ENCODE measurements around the gene GPAM.
"Not testable (repeated sequence)": the region's sequence is repeated elsewhere in the genome, so short reads cannot be mapped to it uniquely, and the experiment has no call there.

Gene GPAM

DNA sequence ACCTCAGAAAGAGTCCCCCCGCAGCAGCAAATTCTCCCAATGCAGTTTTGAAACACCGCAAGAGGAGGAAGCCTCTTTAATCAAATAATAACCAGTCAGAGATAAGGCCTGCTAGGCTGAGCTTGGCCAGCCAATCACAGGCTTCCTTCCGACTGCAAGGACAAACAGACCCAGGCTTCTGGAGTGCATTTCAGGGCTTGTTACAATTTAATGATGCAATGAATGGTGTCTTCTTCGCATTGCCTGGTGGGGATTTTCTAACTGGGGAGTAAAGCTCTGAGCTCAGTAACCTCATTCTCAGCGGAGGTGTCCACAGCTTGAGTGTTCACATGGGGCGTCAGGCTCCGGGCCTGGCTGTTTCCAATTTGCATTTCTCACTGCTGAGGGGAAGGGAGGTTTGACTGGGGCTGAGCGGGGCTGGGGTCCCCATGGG, 31.8 kb upstream of the GPAM start:
- DNase-seq (ENCODE audit: low read depth in 2 of 2), result no peak

DNA sequence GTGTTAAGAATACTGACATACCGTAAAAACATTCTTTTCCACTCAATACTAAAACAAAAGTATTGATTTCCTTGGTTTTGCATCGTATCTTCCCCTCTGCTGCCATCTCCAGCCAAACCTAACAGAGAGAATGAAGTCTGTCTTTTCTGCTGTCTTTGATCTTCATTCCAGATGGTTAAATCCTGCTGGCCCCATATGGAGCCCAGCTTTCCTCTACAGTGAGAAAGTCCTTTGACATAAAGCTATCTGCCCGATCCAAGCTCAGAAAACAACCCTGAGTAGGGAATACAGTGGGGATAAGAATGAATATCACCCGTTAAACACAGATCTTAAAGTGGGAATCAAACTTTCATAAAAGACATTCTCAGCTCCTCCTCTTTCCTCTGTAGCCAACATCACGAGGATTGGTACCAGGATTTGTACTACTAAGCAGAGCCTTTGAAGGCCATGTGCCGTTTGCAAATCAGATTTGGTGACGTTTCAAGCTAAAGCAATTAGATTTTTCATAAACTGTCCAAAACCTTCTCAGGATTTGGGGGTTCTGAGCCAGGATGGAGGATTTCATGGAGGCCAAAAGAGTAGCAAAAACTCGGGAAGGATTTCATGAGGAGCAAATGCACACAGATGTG, 30.8 kb upstream of the GPAM start:
- no peak for DNase-seq (ENCODE audit: low read depth in 2 of 2)

GRCh38 chr10:112213836-112214235, 30.3 kb upstream of the GPAM start:
- DNase-seq (ENCODE audit: low read depth in 2 of 2), result no peak

GRCh38 chr10:112213098-112213823, 29.7 kb upstream of the GPAM start:
- DNase-seq (ENCODE audit: low read depth in 2 of 2), result no peak

DNA sequence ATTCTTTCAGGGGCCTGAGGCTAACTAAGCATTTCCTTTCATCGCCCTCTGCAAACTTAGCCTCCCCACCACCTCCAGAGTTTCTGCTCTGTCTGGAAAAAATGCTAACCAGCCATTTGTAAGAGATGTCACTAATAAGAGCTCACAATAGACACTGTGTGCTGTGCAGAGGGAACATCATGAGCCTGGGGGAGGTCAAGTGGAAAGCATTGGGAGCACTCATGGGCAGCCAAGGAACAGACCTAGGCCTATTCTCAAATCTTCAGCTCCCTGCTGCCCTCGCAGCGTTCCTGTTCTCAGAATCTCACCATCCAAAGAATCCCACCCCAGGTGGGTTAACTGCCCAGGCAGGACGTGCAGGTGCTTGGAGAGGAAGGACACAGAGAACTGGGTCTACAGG, 27.1 kb upstream of the GPAM start:
- no peak for DNase-seq (ENCODE audit: low read depth in 2 of 2)

DNA sequence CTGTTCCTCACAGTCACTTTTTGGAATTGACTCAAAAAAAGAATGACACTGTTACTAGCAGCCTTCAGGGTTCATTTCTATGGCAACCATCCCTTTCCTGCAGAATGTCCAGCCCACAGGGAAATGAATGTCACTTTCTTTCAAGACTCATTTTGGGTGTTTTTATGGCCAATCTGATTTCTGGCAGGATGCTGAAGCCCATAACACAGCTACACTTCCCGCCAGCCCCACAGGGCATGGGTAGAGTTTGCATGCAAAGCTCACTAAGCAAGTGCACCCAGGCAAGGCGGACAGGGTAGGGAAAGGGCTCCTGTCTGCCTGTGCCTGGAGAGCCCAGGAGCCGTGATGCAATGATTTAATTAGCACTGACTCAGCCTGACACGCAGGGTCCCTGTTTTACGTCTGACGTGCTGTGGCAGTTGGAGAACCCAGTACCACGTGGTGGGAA, 26.1 kb upstream of the GPAM start:
- no peak for DNase-seq (ENCODE audit: low read depth in 2 of 2)

GRCh38 chr10:112208997-112209396, 25.4 kb upstream of the GPAM start:
- no peak for DNase-seq (ENCODE audit: low read depth in 2 of 2)

DNA sequence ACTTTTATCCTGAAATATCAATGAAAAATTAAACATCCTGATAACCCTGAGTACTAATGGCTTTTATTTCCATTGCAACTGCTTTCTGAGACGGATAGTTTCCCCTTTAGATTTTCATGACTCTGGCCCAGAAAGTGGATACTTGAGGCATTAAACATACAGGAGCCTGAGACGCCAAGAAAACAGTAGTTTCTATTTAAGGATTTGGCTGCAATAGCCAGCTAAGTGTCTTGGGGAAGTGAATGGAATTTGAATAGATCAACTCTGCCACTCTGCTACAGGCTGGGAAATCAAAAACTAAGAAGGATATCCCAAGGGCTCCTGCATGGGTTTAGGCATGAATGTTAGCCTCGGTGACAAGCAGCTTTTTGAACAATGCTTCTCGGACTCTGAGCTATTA, 24.7 kb upstream of the GPAM start:
- no peak for DNase-seq (ENCODE audit: low read depth in 2 of 2)

- DNase-seq (ENCODE audit: low read depth in 2 of 2), result no peak
Measured at GRCh38 chr10:112203328-112204076, 19.9 kb upstream of the GPAM start.

GRCh38 chr10:112202561-112203241, 19.1 kb upstream of the GPAM start:
- no peak for DNase-seq (ENCODE audit: low read depth in 2 of 2)

GRCh38 chr10:112202076-112202475, 18.5 kb upstream of the GPAM start:
- no peak for DNase-seq (ENCODE audit: low read depth in 2 of 2)

GRCh38 chr10:112201334-112201733, 17.8 kb upstream of the GPAM start:
- DNase-seq (ENCODE audit: low read depth in 2 of 2), result no peak

- not testable (repeated sequence) for DNase-seq (ENCODE audit: low read depth in 2 of 2)
Measured at GRCh38 chr10:112200259-112200658, 16.7 kb upstream of the GPAM start.

GRCh38 chr10:112197662-112198061, 14.1 kb upstream of the GPAM start:
- not testable (repeated sequence) for DNase-seq (ENCODE audit: low read depth in 2 of 2)

GRCh38 chr10:112195224-112195623, 11.7 kb upstream of the GPAM start:
- no peak for DNase-seq (ENCODE audit: low read depth in 2 of 2)

GRCh38 chr10:112191791-112192190, 8.2 kb upstream of the GPAM start:
- DNase-seq (ENCODE audit: low read depth in 2 of 2), result no peak

DNA sequence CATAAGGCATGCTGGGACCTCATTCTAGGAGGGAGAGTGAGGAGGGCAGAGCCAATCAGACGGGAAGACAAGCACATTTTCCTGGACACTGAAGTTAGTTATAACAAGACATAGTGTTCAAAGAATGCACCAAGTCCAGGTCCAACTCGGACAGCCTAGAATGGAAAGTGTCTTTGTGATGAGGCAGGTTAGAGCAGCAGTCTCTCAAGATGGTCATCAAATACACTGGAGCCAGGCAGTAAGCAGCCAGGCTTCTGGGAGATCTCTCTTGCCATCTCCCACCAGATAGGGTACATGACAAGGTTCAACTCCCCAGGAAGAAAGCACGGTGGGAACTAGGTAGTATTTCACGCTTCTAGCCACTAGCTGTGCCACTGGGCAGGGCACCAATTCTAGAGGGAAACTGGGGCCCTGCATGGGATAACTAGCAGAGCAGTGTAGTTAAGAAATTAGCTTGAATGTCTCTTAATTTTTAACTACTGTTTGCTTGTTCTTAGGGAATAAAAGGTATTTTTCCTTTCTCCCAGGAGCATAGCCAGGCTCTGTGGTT, 7.6 kb upstream of the GPAM start:
- no peak for DNase-seq (ENCODE audit: low read depth in 2 of 2)

DNA sequence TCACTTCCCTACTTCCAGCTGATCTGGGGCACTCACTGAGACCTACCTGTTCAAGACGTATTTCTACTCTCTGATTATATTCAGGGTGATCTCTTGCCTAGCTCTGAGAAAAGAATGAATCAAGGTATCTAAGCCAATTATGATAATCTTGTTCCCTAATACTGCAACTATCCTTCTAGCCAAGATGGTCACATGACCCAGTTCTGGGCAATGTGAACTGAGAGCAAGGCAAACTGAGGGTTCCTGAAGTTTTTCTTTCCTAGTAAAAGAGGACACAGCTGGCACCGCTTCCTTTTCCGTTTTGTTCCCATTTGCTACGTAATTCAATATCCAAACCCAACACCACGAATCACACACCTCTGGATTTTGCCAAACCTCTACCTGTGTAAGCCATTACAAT, 5.9 kb upstream of the GPAM start:
- DNase-seq (ENCODE audit: low read depth in 2 of 2), result no peak

GRCh38 chr10:112187527-112187926, 4.0 kb upstream of the GPAM start:
- no peak for DNase-seq (ENCODE audit: low read depth in 2 of 2)

DNA sequence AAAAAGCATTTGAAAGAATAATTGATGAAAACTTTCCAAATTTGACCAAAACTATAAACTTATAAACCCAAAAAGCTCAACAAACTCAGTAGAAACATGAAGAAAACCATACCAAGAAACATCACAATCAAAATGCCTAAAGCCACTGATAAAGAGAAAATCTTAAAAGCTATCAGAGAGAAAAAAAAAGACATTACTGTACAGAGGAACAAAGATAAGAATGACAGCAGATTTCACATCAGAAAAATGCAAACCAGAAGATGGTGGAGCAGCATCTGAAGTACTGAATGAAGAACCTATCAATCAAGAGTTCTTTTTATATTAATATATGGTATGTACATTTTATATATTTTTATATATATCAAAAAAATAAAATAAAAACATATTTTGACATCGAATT, 2.4 kb upstream of the GPAM start:
- DNase-seq (ENCODE audit: low read depth in 2 of 2), result no peak

DNA sequence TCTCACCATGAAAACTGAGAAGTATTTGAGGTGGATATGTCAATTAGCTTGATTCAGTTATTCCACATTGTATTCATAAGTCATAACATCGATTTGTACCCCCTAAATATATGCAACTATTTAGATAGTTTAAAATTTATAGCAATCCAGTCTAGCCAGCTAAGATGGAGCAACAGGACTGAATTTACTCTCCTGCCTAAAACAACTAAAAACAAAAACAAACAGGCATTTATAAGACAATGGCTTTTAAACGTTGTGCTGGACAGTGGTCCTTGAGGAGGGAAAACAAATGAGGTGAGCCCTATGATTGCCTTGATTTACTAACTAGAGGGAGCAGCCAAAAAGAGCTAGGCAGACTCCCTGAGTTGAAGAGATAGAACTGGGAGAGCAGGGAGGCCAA, 814 bp upstream of the GPAM start:
- no peak for DNase-seq (ENCODE audit: low read depth in 2 of 2)

DNA sequence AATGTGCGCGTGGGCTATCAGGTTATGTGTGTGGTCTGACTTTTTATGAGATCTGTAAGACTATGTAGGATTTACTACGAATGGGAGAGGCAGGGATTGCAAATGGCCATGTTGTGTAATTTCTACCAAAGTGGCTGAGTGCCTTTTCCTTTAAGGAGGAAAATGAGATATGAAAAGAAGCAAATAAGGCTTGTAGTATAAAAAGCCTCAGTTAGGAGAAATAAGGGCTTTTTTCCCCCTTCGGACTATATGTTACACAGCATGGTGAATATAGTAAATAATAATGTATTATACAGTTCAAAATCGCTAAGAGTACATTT, 447 bp upstream of the GPAM start:
- DNase-seq (ENCODE audit: low read depth in 2 of 2), result no peak

Measured in stimulated activated CD4-positive, alpha-beta T cell treated with anti-CD3 and anti-CD28 coated beads, Interleukin-4, amount 100 ng/mL, for 48 hours (primary cell).